NB4 (cell line): ENCODE data around the gene SNAI3.

Experiments
- CTCF ChIP-seq: IDR thresholded peaks from one replicate; pipeline ENCODE4 v1.5.1; 2012; ENCODE audit warnings: low read depth, low read length
- MAX ChIP-seq: IDR thresholded peaks from 2 replicates; pipeline ENCODE4 v1.6.1; 2011; ENCODE audit warnings: low read depth, low read length
- POLR2A ChIP-seq: IDR thresholded peaks from 2 replicates; pipeline ENCODE4 v1.6.1; 2011; ENCODE audit warnings: mild to moderate bottlenecking; ENCODE audit not compliant: insufficient read length; ENCODE audit errors: extremely low read depth

DNA sequence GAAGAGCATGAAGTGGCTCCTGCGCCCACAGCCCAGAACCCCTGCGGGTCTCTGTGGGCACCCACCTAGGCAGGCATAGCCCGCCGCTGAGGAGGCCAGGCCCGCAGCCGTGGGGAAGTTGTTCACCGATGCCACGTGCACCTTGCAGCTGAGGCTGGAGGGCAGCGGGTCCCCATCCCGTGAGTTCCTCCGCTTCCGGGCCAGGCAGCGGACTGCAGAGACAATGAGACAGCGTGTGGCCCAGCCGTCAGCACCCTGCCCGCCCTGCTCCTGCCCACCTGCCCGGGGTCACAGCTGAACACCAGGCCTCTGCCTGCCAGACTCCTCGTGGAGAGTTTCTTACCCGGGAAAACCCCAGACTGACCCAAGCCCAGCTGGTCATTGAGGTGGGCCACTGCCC lies 28.9 kb downstream of the SNAI3 start:
- TF ChIP-seq CTCF (no peak), MAX (no peak), POLR2A (no peak)
